GM18498 (cell line): ENCODE results near the gene SFTA2.

Experiments used
- ATAC-seq: cut with Tn5 transposase; IDR thresholded peaks from one replicate; pipeline ENCODE4 v1.9.1; 2021; ENCODE audit warnings: mild to moderate bottlenecking, moderate library complexity; ENCODE audit not compliant: unreplicated experiment

The SFTA2 gene

DNA sequence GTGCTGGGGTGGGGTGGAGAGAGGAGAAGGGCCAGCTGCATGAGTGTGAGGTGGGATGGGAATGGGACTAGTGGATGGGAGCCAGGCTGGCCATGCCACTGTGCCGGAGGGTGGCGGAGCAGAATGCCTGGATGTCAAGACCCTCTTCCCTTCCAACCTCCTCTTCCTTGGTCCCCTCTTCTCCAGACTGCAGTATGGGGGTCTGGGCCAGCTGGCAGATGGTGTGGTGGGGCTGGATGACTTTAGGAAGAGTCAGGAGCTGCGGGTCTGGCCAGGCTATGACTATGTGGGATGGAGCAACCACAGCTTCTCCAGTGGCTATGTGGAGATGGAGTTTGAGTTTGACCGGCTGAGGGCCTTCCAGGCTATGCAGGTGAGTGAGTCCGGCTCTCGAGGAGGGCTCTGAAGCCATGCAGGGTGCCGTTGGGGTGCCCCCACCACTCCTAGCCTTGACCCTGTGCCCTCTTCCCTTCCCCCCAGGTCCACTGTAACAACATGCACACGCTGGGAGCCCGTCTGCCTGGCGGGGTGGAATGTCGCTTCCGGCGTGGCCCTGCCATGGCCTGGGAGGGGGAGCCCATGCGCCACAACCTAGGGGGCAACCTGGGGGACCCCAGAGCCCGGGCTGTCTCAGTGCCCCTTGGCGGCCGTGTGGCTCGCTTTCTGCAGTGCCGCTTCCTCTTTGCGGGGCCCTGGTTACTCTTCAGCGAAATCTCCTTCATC lies 40.0 kb downstream of the SFTA2 start:
- no peak for ATAC-seq

DNA sequence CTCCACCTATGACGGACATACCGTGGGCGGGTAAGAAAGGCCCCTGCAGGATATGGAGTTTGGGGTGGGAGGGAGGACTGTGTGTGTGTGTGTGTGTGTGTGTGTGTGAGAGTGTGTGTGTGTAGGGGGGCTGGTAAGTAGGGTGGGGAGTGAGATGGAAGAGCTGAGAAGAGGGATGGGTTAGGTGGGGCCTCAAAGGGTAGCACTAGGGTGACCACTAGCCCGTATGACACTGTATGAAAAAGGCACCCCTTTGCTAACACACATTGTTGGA lies 40.6 kb downstream of the SFTA2 start:
- ATAC-seq: no peak

DNA sequence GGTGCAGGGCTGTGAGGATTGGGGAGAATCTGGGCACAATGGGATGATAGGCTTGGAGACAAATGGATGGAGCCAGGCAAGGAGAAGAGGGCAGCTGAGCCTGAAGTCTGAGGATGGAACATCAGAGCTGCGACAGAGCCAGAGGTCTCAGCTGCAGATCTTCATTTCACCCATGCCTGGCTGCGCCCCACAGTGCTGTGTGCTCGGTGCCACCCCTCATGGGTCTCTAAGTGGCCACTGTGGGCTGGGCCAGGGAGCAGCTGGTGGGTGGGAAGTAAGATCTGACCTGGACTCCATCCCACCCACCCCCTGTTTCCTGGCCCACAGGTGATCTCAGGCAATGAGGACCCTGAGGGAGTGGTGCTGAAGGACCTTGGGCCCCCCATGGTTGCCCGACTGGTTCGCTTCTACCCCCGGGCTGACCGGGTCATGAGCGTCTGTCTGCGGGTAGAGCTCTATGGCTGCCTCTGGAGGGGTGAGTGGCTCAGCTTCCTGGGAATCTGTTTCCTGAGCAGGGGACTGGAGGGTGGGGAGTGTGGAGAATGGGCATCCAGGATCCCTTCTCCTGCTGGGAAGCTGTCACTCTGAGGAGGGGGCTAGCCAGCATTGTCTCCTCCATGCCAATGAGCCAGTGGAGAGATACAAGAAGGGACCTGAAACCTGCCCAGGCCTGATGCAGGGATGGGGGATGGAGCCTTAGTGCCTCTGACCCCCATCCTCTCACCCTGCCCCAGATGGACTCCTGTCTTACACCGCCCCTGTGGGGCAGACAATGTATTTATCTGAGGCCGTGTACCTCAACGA lies 41.1 kb downstream of the SFTA2 start:
- ATAC-seq: no peak

DNA sequence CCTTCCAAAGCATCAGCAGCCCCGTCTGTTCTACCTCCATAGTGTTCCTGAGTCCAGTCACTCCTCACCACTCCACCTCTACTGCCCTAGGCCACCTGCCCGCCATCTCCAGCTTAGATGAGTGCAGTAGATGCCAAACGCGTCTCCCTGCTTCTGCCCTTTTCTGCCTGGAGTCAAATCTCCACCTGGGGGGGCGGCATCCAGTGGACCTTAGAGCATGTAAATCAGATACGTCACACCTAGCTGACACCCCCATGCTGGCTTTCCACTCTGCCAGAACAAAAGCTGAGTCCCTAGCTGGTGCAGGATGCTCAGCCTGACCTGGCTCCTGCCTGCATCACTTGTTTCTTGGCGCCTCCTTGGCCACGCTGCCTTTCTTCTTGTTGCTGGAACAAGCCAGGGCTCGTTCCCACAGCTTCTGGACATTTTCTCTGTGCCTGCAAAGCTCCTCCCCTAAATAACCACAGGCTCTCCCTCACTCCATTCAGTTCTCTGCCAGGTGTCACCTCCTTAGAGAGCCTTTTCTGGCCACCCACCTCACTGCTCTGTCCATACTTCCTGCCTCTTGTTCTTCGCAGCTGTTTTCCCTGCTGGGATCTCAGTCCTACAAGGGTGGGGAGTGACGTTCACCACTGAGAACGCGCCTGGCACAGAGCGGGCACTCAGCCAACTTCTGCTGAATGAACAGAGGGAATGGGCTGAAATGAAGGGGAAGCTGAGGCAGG lies 41.9 kb downstream of the SFTA2 start:
- ATAC-seq: no peak

DNA sequence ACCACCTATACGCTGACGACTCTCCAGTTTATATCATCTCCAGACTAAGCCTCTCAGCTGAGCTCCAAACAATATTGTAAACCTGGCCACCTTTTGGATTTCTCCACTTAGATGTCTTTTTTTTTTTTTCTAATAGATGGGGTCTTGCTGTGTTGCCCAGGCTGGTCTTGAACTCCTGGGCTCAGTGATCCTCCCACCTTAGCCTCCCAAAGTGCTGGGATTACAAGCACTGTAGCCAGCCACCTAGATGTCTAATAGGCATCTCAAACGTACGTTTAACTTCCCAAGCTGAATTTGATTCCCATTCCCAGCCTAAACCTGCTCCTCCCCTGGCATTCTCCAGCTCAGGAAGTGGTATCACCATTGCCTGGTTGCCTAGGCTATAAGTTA lies 42.5 kb downstream of the SFTA2 start:
- ATAC-seq: no peak

DNA sequence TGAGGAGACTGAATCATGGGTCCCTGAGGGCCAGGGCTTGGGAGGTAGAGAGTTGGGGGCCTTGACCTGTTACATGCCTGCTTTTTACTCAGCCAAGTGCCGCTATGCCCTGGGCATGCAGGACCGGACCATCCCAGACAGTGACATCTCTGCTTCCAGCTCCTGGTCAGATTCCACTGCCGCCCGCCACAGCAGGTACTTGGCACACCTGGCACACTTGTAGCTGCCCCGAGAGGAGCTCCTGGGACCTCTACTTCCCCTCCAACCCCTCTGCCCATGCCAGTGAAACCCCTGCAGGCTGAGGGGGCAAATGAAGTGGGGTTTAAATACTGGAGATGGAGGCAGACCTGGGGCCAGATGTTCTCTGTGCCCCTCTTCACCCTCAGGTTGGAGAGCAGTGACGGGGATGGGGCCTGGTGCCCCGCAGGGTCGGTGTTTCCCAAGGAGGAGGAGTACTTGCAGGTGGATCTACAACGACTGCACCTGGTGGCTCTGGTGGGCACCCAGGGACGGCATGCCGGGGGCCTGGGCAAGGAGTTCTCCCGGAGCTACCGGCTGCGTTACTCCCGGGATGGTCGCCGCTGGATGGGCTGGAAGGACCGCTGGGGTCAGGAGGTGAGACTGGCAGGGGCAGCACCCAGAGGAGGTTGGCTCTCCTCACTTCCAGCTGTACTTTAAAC lies 43.0 kb downstream of the SFTA2 start:
- ATAC-seq: no peak

DNA sequence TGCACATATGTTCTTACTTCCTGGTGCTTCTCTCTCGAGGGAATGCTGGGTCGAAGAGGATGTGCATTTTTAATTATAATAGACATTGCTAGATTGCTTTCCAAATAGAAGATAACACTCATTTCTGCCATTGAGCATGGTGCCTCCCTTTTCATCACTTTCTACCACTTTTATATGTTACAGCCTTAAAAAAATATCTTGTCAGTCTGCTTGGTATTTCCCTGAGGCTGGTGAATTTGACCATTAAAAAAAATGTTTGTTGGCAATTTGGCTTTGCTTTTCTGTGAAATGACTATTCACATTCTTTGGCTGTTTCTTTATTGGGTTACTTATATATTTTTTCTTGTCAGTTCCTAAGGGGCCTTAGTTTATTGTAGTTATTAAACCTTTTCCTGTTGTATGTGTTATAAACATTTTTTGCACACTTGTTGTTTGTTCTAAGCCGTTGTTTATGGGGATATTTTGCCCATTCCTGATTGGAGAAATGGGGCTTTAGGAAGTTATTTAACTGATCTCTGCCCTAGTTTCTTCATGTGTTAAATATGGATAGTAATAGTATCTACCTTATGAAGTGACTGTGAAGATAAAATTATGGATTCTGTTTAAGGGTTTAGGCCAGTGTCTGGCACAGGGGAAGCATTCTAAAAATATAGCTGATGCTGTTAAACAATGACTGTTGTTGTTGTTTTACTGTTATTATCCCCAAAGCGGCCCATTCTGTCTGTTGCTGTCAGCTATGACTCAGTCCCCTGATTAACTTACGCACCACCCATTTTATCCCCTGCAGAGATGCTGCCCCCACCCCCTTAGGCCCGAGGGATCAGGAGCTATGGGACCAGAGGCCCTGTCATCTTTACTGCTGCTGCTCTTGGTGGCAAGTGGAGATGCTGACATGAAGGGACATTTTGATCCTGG lies 43.8 kb downstream of the SFTA2 start:
- no peak for ATAC-seq

DNA sequence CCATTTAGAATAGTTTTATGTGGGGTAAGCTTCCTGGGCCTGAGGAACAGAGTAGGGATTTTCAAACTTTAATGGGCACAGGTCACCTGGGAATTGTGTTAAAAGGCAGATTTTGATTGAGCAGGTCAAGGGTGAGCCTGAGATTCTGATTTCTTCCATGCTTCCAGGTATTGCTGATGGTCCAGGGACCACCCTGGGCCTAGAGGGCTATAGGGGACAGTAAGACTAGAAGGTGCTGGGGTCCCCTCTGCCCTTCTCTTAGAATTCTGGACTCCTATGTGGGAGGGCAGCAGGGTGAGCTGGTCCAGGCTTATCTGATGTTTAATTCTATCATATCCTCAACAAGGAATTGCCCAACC lies 45.1 kb downstream of the SFTA2 start:
- no peak for ATAC-seq

DNA sequence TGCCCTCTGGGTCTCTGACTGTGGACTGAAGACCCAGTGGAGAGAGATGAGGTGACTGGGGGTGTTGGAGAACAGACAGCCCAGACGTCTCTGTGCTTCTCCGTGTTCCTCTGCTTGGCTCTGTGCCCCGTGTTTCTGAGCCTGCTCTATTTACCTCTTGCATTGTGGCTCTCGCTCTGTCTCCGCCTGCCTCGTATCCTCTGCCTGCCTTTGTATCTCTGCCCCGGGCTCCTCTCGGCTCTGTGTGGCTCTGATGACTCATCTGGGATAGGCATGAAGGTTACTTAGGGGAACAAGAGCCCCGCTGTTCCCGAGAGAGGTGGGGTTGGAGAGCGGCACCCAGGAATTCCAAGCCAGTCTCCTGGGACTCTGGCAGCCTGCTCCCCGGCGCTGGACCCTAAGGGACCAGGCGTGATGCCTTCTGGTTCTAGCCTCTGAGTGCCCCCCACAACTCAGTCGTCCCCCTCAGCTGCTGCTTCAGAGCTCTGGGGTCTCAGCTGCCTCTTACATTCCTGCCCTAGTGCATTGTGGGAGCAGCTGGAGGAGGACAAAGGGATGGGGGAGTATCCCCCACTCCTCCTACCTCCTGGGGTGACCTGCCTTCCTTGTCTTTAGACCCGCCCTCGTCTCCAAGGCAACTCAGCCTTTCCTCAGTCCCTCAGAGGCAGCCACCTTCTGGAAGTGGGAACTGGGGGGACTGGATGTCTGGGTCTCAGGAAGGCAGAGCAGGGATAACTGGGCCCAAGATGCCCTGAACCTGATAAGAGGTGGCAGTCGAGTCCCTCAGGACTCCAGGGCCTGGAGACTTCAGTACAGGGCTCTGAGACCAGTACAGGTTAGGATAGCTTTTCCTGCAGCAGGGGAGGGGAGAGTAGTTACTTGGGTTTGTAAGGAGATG lies 45.7 kb downstream of the SFTA2 start:
- ATAC-seq: no peak

DNA sequence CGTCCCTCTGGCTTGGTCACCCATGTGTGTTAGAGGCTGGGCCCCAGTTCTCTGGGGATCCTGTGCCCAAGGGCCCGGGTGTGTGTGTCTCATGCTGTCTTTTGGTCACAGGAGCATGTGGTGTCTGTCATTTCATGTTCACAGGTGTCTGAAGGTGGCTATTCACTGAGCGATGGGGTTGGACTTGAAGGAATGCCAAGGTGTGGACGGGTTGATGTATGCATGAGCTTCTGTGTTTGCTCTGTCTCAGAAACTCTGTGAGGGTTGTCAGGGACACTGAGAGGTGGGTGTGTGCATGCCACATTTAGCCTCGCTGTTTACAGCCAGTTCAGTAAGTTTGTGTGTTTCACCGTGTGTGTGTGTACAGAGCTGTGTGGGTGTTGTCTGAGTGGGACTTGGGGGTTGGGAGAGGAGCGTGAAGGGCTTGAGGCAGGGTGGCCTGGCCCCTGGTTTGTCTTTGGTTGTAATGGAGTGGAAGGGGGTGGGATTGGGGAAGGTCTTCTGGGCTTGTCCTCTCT lies 46.4 kb downstream of the SFTA2 start:
- no peak for ATAC-seq

DNA sequence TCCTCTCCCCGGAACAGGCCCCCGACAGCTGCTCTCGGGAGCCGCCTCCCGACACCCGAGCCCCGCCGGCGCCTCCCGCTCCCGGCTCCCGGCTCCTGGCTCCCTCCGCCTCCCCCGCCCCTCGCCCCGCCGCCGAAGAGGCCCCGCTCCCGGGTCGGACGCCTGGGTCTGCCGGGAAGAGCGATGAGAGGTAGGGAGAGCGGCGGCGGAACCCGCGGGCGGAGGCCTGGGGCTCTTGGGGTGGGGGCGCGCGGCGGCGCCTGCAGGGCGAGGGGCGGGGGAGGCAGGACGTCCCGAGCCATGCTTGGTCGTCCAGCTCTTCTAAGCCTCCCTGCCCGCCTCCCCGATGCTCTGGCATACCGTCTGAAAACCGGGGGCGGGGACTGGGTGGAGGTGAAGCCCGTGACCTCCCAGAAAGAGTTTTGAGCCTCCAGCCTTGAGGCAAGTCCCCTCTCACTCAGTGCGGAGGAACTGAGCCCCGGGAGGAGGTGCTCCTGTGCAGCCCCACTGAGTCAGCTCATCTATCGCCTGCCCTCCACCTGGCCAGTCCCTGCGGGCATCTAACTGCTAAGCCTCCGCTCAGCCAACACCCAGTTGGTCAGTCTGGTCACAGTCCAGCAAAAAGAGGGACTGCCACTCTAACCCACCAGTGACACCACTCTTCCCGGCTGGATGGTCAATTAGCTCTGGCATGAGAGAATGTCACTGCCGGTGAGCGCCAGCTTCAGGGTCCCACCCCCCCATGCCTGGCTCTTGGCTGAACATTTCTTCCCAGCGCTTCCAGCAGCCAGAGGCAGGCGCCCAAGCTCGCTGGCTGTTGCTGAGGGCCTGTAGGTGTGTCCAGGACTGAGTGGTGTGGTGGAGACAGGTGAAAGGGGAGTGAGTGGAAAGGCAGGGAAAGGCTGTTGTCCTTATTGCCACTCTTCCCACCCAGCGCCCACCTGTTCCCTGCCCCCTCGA lies 47.2 kb downstream of the SFTA2 start:
- no peak for ATAC-seq

DNA sequence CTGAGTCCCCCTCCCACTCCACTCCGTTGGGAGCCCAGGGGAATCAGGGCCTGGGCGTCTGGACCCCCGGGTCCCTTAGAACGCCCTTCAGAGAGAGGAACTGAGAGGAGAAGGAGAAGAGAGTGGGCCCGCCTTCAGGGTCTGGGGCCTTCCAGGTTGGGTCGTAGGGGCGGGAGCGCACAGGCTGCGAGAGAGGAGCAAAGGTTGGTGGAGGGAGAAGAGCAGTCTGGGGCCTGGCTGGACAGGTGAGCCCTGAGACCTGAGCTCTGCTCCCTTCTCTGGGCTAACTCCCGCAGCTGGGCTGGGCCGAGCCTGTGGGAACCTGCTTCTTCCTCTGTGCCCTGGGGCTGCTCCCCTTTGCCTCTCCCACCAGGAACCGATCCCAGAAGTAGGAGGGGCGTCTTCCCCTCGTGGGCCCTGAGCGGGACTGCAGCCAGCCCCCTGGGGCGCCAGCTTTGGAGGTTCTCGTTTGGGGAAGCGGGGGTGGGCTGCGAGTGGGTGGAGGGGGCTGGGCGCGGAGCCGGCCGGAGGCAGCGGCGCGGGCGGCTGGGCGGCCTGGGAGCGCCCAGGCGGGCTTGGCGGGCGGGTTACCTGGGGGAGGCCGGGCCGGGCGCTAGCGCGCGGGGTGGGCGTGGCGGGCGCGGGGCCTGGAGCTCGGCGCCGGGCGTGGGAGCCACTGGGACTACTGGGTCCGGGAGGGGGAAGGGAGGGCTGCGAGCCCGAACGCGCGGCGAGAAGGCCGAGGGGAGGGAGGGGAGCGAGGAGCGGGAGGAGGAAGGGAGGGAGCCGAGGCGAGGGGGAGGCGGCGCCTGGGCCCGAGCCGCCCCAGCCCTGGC lies 48.1 kb downstream of the SFTA2 start, which contains the start of gene DDR1:
Gene DDR1, plus strand, starts transcription at position 835 of the 836 bp plus-strand sequence. CDS start 4,211 bp downstream, outside the sequence.
- ATAC-seq: no peak

DNA sequence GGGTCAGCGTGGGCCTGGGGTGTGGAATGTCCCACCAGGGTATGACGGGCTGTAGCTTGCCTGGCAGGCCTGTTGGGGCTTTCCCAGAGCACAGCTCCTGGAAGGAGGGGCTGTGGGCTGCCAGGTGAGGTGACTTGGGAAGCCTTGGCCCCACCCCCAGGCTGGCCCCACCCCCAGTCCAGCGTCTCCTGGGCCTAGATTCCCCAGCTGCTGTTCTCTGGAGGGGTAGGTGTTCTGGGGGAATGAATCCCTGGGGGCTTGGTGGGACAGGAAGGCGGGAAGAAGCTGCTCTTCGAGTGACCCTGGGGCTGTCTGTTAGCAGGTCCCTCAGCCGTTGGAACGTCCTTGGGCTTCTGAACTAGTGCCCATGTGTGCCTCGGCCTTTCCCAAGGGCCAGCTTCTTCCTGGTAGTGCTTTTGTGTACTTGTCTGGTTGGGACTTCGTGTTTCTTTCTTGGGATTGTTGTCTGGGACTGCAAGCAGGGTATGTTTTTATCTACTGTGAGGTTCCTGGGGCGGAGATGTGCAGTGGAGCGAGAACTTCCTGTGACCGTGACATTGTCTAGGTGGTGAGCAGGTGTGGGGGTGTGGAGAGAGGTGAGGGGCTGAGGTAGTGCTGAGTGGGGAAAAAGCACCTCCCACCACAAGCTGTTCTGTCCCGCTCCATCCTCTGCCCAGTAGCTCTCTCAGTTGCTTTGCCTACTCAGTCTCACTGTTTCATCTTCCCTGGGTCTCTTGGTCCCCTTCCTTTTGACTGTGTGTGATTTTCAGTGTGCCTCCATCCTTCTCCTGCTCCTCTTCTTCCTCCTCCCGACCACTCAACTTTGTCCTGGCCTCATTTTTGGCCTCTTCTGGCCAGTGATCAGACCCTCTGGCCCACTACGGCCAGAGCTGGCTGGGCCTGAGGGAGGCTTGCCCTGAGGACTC lies 48.9 kb downstream of the SFTA2 start:
- ATAC-seq: no peak

DNA sequence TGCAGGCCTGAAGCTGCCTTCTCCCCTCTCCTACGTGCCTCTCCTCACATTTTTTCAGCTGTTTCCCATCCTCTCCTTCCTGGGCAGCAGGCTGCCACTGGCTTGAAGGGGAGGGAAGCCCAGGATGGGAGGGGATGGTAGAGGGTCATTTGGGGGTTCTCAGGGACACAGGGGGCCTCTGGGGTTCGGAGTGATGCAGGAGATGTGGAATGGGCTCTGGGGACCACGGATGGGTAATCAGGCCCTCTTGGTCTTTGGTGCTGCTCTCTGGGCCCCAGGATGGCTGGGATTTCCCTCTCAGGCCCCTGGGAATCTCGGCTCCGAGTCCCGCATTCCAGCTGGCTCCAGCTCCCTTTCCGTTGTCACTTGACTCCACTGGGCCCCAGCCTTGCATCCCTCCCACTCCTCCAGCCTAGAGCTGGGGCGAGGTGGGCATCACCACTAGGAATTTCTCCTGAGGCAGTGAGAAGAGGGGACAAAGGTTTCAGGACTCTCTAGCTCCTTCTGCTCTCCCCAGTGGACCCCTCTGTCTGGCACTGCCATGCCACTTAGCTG lies 49.7 kb downstream of the SFTA2 start:
- no peak for ATAC-seq

DNA sequence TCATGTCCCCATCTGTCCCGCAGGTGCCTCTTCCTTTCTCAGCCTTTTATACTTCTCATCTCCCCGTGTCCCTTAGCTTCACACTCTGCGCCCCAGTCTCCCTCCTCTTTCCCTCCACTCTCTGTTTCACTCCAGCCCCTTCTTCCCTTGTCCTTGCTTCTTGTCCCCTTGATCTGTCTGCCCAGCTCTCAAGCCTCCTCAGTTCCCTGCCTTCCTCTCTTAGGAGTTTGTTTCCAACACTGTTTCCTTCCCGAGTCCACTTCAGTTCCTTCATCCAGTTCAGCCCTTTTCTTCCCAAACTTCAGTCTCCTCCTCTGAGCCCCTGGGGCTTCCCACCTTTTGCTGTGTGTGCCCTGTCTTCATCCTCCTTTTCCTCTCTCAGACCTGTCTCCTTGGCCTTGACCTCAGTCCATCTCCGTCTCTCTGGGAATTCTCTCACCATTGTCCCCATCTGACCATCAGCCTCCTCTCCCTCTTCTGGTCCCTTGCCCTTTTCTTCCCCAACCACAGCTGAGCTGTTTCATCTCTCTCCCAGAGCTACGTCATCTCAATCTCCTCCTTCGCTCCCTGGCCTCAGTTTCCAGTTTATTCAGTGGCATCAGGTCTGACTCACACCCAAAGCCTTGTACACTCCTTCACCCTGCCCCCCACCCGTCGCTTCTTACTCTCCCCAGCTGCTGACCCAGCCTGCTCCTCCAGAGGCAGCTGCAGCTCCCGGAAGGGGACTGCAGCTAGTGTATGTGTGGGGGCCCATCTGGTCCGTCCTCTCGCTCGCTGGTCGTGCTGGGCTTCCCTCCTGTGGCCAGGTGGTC lies 50.4 kb downstream of the SFTA2 start:
- ATAC-seq: no peak
